HepG2 (cell line): Measurements from ENCODE around the gene RHOG. TPM values are rescaled to one million over a fixed set of nuclear protein-coding genes. Genes with fewer than 3 reads are reported as not detected.

Experiments
- DNMT1 ChIP-seq: sonication (generic); formaldehyde crosslinking; IDR thresholded peaks from 2 replicates; pipeline ENCODE4 v1.5.1; 2020; ENCODE audit warnings: mild to moderate bottlenecking, missing genetic modification reagents
- MEIS2 ChIP-seq: sonication (generic); formaldehyde crosslinking; IDR thresholded peaks from 2 replicates; pipeline ENCODE4 v1.9.0; 2021; ENCODE audit warnings: mild to moderate bottlenecking, missing genetic modification reagents
- NR2F6 ChIP-seq, 2 experiments: IDR thresholded peaks; 2 replicates each; pipeline ENCODE4 v1.6.1; 2016; ENCODE audit warnings: antibody characterized with exemption in 1 of 2, mild to moderate bottlenecking in 1 of 2
- POLR2G ChIP-seq: fragments of 200-400 bp; formaldehyde crosslinking; IDR thresholded peaks from 2 replicates; pipeline ENCODE4 v1.6.1; 2018; ENCODE audit warnings: mild to moderate bottlenecking, low read depth, low read length, moderate library complexity
- SNRNP70 ChIP-seq: fragments of 200-400 bp; formaldehyde crosslinking; IDR thresholded peaks from 2 replicates; pipeline ENCODE4 v1.6.1; 2017; ENCODE audit warnings: mild to moderate bottlenecking, low read depth, low read length, moderate library complexity
- STAT5B ChIP-seq: sonication (generic); formaldehyde crosslinking; IDR thresholded peaks from 2 replicates; pipeline ENCODE4 v1.4.0; 2020; ENCODE audit warnings: missing genetic modification reagents
- ZNF296 ChIP-seq: sonication (generic); formaldehyde crosslinking; conservative IDR thresholded peaks from 2 replicates; pipeline ENCODE4 v1.5.0; 2020; ENCODE audit warnings: mild to moderate bottlenecking, missing genetic modification reagents
- ZNF501 ChIP-seq: sonication (generic); formaldehyde crosslinking; IDR thresholded peaks from 2 replicates; pipeline ENCODE4 v1.5.1; 2020; ENCODE audit warnings: mild to moderate bottlenecking, moderate library complexity, missing genetic modification reagents
- ZNF558 ChIP-seq: sonication (generic); formaldehyde crosslinking; IDR thresholded peaks from 2 replicates; pipeline ENCODE4 v1.9.0; 2022; ENCODE audit warnings: mild to moderate bottlenecking, missing genetic modification reagents, borderline replicate concordance
- polyA plus RNA-seq, 8 experiments: library from polyadenylated mRNA; depleted of rRNA in 3 of 8; stranded (reverse) in 7 of 8; unstranded in 1 of 8; fragments of >200 nt; fragmentation: Illumina TruSeq in 4 of 8; extraction: Trizol in 4 of 8; gene quantifications; 2 replicates each; pipeline versions ENCODE4 v1.2.1 to v1.2.3, GENCODE V29; 2011 to 2016; ENCODE audit warnings: low read depth in 4 of 8, missing spikeins in 1 of 8, mixed read lengths in 1 of 8; ENCODE audit not compliant: insufficient read depth in 1 of 8
- total RNA-seq, 5 experiments: library from RNA; depleted of rRNA; stranded (reverse); fragments of >200 nt; fragmentation: Illumina TruSeq; extraction: Trizol; gene quantifications; 2 replicates each; pipeline ENCODE4 v1.2.3, GENCODE V29; 2016; ENCODE audit warnings: low read depth in 1 of 5
- TF ChIP-seq, protein P1 (sequence below): sonication (generic); formaldehyde crosslinking; IDR thresholded peaks from 2 replicates; pipeline ENCODE4 v1.9.0; 2021; ENCODE audit warnings: mild to moderate bottlenecking, missing genetic modification reagents
- TF ChIP-seq, protein P2 (sequence below): IDR thresholded peaks from 2 replicates; pipeline ENCODE4 v1.4.0; 2020; ENCODE audit warnings: mild to moderate bottlenecking, missing genetic modification reagents
- TF ChIP-seq, protein P3 (sequence below): sonication (generic); formaldehyde crosslinking; IDR thresholded peaks from 2 replicates; pipeline ENCODE4 v1.4.0; 2020; ENCODE audit warnings: missing genetic modification reagents
- TF ChIP-seq, protein P4 (sequence below): sonication (generic); formaldehyde crosslinking; IDR thresholded peaks from 2 replicates; pipeline ENCODE4 v1.5.0; 2020; ENCODE audit warnings: missing genetic modification reagents, mild to moderate bottlenecking, borderline replicate concordance
- TF ChIP-seq, protein P5 (sequence below): sonication (generic); formaldehyde crosslinking; IDR thresholded peaks from 2 replicates; pipeline ENCODE4 v1.4.0; 2020; ENCODE audit warnings: mild to moderate bottlenecking, missing genetic modification reagents

RHOG gene
- total and polyA plus RNA-seq, 2 of the 13 experiments (the other 11 are each of a cell fraction or from before 2014, with no cell fraction given): 7.7 to 23.4 TPM

DNA sequence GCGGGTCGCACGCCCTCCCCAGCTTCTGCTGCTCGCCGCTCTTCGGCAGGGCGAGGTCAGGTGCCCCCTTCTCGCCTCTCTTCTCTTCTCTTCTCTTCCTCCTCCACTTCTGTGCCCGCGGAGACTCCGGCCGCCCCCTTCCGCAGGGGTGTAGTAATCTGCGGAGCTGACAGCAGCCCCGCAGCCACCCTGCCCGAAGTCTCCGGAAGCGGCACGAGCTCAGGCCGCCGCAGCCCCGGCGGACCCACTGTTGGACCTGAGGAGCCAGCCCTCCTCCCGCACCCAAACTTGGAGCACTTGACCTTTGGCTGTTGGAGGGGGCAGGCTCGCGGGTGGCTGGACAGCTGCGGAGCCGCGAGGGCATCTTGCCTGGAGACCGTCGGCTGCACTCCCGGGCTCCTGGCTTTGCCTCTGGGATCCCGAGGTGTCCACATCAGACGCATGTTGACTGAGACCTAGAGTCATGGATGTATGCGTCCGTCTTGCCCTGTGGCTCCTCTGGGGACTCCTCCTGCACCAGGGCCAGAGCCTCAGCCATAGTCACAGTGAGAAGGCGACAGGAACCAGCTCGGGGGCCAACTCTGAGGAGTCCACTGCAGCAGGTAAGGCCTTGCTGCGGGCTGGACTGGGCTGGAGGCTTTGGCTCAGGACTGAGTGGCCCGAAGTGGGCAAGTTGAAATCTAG lies 15.2 kb upstream of the RHOG start (continued):
- TF ChIP-seq POLR2G: 0 out of 2 replicates have a peak, but pooled peaks have one; percentile 1
- TF ChIP-seq, protein P1, sequence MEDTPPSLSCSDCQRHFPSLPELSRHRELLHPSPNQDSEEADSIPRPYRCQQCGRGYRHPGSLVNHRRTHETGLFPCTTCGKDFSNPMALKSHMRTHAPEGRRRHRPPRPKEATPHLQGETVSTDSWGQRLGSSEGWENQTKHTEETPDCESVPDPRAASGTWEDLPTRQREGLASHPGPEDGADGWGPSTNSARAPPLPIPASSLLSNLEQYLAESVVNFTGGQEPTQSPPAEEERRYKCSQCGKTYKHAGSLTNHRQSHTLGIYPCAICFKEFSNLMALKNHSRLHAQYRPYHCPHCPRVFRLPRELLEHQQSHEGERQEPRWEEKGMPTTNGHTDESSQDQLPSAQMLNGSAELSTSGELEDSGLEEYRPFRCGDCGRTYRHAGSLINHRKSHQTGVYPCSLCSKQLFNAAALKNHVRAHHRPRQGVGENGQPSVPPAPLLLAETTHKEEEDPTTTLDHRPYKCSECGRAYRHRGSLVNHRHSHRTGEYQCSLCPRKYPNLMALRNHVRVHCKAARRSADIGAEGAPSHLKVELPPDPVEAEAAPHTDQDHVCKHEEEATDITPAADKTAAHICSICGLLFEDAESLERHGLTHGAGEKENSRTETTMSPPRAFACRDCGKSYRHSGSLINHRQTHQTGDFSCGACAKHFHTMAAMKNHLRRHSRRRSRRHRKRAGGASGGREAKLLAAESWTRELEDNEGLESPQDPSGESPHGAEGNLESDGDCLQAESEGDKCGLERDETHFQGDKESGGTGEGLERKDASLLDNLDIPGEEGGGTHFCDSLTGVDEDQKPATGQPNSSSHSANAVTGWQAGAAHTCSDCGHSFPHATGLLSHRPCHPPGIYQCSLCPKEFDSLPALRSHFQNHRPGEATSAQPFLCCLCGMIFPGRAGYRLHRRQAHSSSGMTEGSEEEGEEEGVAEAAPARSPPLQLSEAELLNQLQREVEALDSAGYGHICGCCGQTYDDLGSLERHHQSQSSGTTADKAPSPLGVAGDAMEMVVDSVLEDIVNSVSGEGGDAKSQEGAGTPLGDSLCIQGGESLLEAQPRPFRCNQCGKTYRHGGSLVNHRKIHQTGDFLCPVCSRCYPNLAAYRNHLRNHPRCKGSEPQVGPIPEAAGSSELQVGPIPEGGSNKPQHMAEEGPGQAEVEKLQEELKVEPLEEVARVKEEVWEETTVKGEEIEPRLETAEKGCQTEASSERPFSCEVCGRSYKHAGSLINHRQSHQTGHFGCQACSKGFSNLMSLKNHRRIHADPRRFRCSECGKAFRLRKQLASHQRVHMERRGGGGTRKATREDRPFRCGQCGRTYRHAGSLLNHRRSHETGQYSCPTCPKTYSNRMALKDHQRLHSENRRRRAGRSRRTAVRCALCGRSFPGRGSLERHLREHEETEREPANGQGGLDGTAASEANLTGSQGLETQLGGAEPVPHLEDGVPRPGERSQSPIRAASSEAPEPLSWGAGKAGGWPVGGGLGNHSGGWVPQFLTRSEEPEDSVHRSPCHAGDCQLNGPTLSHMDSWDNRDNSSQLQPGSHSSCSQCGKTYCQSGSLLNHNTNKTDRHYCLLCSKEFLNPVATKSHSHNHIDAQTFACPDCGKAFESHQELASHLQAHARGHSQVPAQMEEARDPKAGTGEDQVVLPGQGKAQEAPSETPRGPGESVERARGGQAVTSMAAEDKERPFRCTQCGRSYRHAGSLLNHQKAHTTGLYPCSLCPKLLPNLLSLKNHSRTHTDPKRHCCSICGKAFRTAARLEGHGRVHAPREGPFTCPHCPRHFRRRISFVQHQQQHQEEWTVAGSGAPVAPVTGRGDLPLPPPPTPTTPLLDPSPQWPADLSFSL (CRISPR knock-in tag): peak; percentile 49; the same call in 1 of the 2 replicates
- 0 out of 2 replicates have a peak, but pooled peaks have one; percentile 12 for TF ChIP-seq ZNF501
- TF ChIP-seq, protein P2, sequence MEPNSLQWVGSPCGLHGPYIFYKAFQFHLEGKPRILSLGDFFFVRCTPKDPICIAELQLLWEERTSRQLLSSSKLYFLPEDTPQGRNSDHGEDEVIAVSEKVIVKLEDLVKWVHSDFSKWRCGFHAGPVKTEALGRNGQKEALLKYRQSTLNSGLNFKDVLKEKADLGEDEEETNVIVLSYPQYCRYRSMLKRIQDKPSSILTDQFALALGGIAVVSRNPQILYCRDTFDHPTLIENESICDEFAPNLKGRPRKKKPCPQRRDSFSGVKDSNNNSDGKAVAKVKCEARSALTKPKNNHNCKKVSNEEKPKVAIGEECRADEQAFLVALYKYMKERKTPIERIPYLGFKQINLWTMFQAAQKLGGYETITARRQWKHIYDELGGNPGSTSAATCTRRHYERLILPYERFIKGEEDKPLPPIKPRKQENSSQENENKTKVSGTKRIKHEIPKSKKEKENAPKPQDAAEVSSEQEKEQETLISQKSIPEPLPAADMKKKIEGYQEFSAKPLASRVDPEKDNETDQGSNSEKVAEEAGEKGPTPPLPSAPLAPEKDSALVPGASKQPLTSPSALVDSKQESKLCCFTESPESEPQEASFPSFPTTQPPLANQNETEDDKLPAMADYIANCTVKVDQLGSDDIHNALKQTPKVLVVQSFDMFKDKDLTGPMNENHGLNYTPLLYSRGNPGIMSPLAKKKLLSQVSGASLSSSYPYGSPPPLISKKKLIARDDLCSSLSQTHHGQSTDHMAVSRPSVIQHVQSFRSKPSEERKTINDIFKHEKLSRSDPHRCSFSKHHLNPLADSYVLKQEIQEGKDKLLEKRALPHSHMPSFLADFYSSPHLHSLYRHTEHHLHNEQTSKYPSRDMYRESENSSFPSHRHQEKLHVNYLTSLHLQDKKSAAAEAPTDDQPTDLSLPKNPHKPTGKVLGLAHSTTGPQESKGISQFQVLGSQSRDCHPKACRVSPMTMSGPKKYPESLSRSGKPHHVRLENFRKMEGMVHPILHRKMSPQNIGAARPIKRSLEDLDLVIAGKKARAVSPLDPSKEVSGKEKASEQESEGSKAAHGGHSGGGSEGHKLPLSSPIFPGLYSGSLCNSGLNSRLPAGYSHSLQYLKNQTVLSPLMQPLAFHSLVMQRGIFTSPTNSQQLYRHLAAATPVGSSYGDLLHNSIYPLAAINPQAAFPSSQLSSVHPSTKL (CRISPR knock-in tag): peak; percentile 43; the same call in 1 of the 2 replicates
- TF ChIP-seq ZNF296 (CRISPR knock-in tag): no peak; the same call in 1 of the 2 replicates
- TF ChIP-seq MEIS2 (CRISPR knock-in tag): 0 out of 2 replicates have a peak, but pooled peaks have one; percentile 39
- TF ChIP-seq NR2F6 (IDR thresholded peaks at IDR 0.05): peak; percentile 67
- TF ChIP-seq NR2F6 (CRISPR knock-in tag; IDR thresholded peaks at IDR 0.05): peak; percentile 82
- TF ChIP-seq, protein P3, sequence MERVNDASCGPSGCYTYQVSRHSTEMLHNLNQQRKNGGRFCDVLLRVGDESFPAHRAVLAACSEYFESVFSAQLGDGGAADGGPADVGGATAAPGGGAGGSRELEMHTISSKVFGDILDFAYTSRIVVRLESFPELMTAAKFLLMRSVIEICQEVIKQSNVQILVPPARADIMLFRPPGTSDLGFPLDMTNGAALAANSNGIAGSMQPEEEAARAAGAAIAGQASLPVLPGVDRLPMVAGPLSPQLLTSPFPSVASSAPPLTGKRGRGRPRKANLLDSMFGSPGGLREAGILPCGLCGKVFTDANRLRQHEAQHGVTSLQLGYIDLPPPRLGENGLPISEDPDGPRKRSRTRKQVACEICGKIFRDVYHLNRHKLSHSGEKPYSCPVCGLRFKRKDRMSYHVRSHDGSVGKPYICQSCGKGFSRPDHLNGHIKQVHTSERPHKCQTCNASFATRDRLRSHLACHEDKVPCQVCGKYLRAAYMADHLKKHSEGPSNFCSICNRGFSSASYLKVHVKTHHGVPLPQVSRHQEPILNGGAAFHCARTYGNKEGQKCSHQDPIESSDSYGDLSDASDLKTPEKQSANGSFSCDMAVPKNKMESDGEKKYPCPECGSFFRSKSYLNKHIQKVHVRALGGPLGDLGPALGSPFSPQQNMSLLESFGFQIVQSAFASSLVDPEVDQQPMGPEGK (CRISPR knock-in tag): peak; percentile 50; the same call in 1 of the 2 replicates
- no peak for TF ChIP-seq SNRNP70
- TF ChIP-seq STAT5B (CRISPR knock-in tag): no peak
- TF ChIP-seq, protein P4, sequence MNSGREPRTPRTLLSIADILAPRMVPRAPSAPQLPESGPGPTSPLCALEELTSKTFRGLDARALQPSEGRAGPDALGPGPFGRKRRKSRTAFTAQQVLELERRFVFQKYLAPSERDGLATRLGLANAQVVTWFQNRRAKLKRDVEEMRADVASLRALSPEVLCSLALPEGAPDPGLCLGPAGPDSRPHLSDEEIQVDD (CRISPR knock-in tag): no peak
- 0 out of 2 replicates have a peak, but pooled peaks have one; percentile 17 for TF ChIP-seq ZNF558 (CRISPR knock-in tag)
- TF ChIP-seq, protein P5, sequence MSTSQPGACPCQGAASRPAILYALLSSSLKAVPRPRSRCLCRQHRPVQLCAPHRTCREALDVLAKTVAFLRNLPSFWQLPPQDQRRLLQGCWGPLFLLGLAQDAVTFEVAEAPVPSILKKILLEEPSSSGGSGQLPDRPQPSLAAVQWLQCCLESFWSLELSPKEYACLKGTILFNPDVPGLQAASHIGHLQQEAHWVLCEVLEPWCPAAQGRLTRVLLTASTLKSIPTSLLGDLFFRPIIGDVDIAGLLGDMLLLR (CRISPR knock-in tag): peak; percentile 74; the same call in 1 of the 2 replicates
- TF ChIP-seq DNMT1 (CRISPR knock-in tag): 0 out of 2 replicates have a peak, but pooled peaks have one; percentile 58
